NCI-H345 (cell line): Measurements from ENCODE around the gene COA6.

ENCODE experiments used
- DNase-seq: peaks from one replicate; lab custom pipeline; 2025; lab: John Stamatoyannopoulos, UW

Gene COA6, protein sequence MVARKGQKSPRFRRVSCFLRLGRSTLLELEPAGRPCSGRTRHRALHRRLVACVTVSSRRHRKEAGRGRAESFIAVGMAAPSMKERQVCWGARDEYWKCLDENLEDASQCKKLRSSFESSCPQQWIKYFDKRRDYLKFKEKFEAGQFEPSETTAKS

DNA sequence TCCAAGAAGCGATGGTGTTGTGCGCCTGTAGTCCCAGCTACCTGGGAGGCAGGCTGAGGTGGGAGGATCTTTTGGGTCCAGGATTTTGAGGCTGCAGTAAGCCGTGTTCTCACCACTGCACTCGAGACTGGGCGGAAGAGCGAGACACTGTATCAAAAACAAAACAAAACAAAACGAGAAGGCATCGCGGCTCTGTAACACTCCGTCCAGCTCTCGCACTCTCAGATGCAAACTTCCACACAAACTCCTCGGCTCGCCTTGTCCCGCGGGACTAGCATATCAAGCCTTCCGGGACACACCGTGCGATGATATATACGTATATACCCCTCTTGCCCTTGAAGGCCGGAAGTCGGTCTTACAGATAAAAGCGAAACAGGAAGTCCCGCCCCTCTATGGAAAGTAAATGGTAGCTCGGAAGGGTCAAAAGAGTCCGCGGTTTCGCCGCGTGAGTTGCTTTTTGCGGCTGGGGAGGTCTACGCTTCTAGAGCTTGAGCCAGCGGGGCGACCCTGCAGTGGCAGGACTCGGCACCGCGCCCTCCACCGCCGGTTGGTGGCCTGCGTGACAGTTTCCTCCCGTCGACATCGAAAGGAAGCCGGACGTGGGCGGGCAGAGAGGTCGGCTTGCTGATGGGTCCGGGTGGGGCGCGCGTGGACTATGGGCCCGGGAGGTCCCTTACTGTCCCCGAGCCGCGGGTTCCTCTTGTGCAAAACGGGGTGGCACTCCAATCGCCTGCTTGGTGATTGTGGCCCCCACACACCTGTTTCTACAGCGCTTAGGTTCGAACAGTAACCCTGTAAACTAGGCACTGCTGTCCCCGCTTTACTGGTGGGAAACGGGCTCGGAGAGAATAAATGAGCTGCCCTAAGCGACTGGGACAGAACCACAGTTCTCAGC lies at the start of gene COA6:
COA6 (plus strand) TSS at position 393 of the 895 bp plus-strand sequence; CDS start at position 404, 11 bp downstream.
- peak; percentile 95 for DNase-seq

- DNase-seq: no peak
Observed at GRCh38 chr1:234324821-234325220, 48.4 kb upstream of the COA6 start.

DNA sequence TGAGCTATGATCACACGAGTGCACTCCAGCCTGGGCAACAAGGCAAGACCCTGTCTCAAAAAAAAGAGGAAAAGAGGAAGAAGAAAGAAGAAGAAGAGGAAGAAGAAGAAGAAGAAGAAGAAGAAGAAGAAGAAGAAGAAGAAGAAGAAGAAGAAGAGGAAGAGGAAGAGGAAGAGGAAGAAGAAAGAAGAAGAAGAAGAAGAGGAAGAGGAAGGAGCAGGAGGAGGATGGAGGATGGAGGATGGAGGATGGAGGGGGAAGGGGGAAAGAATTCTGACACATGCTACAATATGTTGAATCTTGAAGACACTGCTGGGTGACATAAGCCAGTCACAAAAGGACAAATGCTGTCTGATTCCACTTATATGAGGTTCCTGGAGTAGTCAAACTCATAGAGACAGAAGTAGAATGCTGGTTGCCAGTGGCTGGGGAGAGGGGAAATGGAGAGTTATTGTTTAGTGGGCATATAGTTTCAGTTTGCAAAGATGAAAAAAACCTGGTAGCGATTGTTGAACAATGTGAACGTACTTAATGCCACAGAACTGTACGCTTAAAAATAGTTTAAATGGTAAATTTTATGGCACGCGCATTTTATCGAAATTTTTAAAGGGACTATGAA lies 47.3 kb upstream of the COA6 start:
- no peak for DNase-seq

DNA sequence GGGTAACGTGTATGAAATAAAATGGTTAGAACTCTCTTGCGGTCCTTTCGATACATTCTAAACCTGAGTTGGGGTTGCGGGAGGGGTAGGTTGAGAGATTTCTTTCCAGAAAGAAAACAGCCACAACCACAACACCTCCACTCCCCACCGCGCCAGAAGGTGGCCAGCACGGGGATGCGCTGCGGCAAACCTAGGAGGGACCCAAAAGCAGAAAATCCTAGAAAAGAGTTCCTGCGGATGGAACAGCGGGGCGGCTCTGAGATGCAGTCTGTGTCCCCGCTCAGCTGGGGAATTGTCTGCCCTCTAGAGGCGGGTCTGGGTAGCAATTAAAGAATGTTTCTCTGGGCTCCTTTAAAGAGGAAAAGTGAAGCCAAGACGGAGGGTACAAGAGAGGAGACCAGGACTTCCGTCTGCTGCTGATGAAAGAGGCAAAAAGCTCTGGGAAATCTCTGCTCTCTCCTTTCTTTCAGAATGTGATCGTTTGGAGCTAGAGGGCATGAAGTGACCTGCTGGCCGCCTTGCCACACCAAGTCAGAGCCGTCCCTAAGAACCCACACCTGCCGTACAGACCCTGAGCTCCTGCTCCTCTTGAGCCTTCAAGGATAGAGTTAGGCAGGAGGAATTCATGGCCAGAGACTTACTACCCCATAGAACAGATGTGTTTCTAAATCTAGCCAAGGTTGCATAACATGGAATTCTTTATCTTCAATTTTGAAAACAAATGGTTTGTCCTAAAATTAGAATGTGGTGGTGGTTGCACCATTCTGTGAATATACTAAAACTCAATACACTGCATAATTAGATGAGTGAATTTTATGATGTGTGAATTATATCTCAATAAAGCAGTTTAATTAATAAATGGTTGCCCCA lies 46.5 kb upstream of the COA6 start:
- DNase-seq: peak; percentile 54

DNA sequence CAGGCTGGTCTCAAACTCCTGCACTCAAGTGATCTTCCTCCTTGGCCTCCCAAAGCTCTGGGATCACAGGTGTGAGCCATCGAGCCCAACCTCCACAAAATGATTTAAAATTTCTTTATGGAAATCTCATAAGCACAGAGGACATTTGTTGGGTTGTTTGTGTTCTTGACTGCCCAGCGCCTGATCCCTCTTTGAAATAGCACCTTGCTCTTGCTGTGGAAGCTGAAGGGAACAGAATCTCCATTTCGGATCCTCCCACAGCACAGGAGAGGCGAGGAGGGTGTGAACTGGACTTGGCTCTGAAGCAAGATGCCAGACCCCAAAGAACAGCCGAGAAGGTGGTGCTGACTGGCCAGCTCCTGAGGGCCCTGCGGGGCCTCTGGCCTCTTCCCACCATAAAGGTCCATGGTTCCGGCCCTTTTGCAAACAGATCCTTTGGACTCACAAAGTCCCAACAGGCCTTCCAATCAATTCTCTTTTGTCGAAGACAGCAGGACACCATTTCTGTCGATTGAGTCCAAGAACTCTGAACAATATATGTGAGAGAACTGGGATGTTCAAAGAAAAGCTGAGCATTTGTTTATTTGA lies 45.6 kb upstream of the COA6 start:
- DNase-seq: no peak

GRCh38 chr1:234330843-234331215 lies 42.4 kb upstream of the COA6 start:
- no peak for DNase-seq

- no peak for DNase-seq
Observed at GRCh38 chr1:234331507-234331906, 41.7 kb upstream of the COA6 start.

- peak; percentile 29 for DNase-seq
Observed at GRCh38 chr1:234336359-234336758, 36.9 kb upstream of the COA6 start.

DNA sequence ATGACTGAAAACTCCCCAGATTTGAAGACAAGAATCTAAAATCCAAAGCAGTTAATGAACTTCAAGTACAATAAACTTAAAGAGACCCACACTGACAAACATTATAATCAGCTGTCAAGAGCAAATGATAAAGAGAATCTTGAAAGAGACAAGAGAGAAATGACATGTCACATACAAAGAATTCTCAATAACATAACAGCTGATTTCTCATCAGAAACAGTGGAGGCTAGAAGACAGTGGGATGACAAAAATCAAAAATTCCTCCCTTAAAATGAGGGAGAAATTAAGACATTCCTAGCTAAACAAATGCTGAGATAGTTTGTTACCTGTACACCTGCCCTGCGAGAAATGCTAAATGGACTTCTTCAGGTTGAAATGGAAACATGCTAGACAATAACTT lies 36.0 kb upstream of the COA6 start:
- DNase-seq: no peak

- no peak for DNase-seq
Observed at GRCh38 chr1:234340528-234340927, 32.7 kb upstream of the COA6 start.

DNA sequence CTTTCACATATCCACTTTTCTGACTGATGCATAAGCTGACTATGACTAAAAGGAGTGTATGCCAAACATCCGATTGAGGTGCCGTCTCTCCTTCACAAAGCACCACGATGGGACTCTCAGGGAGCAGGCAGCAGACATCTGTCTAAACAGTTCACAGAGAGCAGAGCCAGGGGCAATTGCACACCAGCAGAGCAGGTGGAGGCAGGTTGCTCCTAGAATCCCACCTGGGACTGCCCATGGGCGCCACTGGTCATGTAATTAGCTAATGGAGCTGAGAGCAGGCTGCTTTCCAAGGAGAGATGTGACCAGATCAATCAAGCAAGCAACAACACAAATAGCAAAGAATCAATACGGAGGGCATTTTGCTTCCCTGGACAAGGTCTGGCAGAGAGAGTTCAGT lies 30.5 kb upstream of the COA6 start:
- peak; percentile 60 for DNase-seq

DNA sequence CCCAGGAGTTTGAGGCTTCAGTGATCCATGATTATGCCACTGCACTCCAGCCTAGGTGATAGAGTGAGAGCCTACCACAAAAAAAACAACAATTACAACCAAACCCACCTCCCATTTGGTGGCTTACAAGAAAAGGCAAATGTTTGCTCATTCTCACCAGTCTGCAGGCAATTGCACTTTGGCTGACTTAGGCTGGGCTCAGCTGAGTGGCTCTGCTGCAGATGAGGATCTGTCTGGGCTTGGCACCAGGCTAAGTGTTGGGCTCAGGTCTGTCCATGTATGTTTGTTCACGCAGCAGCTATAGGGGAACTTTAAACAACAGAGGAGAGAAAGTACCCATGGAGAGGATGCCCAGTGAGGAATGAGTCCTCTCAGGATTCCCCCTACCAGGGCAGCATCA lies 28.0 kb upstream of the COA6 start:
- no peak for DNase-seq

GRCh38 chr1:234348964-234349363 lies 24.3 kb upstream of the COA6 start:
- no peak for DNase-seq

GRCh38 chr1:234355782-234356510 lies 17.3 kb upstream of the COA6 start:
- no peak for DNase-seq

DNA sequence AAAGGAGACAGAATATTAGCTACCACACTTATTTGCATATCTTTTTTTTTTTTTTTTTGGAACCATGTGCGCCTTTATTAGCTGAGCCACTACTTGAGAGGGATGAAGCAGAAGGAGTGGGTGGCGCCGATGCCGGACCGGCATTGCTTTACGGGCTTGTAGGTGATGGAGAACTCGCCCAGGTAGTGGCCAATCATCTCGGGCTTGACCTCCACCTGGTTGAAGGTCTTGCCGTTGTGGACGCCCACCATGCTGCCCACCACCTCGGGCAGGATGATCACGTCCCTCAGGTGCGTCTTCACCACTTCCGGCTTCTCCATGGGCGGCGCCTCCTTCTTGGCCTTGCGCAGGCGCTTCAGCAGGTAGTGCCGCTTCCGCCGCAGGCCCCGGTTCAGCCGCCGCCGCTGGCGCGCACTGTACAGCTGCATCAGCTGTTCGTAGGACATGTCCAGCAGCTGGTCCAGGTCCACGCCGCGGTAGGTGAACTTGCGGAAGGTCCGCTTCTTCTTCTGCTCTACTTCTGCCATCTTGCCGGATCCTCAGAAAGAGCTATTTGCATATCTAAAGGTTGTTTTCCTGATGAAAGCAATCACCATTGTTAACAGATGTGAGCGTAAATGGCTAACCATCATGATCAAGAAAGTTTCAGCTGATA lies 16.5 kb upstream of the COA6 start:
- DNase-seq: peak; percentile 84

DNA sequence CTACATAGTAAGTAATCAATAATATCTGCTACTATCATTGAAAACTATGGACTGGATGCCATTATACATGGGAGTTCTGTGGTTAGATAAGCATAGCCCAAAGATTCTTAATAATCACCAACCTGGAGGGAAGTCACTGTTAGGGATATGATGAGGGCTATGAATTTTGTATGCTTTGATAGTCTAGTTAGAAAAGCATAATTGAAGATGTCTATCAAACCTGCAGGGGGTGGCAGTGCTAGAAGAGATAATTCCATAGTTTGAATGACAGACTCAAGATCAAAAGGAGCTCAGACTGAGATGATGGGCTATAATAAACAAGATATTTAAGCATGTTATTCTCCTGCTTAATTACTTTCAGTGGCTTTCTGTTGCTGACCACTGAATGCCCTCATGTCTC lies 15.4 kb upstream of the COA6 start:
- no peak for DNase-seq

DNA sequence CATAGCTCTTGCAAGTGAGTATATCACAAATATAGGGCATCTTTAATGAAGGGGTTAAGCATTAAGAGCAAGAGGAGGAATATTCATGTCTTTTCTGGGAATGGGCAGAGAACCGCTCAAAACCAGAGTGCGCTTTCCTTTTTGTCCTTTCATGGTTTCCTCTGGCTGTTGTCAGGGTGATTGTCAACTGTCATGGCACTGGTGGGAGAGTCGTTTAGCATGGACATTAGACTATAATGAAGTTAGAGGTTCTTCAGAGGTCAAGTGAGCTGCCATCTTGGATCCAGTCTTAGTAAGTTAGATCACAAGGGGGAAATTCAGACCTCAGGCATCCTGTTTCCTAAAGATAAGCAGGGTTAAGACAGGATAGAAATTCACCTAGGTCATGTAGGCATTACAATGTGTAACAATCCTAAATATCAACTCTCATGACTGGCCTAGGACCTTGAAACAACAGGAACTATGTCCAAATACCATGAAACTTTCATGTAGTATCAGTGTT lies 12.1 kb upstream of the COA6 start:
- no peak for DNase-seq

DNA sequence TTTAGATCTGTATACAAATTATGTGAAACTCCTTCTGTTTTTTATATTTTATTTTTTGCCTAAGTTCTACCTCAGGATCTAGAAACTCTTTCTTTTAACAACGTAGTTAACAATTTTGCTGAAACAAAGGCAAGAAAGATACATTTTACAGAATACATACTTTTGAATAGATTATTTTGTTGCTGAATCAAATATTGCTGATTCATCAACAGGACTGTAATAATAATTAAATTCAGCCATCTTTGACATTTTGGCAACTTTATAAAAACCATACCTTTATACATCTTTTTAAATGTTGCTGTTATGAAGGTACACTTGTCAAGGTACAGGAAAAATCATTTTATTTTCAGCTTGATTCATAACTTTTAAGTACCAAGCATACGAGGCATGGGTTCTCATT lies 10.7 kb upstream of the COA6 start:
- no peak for DNase-seq

DNA sequence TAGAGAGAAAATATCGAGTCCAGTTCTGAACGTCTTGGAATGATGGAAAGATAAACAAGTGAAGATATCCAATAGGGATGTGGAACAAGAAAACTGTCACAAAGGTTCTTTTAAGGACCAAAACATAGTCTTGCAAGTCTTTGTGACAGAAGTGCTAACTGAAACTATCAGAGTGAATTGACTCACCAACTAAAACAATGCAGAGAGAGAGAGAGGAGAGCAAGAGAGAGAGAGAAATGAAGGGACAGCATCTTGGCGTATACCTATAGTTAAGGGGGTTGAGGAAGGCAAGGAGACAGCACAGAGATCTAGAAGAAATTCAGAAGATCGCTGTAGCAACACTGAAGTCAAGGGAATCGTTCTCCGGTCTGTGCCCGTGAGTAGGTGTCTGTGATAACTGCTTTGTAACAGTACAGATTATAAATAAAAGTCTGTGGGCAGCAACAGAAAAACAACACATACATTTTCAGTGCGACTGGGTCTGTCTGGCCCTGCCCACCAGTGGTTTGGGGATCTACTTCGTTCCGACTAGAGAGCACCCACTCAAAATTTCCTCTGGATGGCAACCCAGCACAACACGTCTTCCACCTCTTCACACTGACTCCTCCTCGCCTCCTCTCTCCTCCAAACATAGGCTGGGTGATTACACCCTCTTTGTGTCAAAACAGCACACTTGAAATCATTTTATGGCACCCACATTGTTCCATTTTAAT lies 4.8 kb upstream of the COA6 start:
- DNase-seq: no peak

DNA sequence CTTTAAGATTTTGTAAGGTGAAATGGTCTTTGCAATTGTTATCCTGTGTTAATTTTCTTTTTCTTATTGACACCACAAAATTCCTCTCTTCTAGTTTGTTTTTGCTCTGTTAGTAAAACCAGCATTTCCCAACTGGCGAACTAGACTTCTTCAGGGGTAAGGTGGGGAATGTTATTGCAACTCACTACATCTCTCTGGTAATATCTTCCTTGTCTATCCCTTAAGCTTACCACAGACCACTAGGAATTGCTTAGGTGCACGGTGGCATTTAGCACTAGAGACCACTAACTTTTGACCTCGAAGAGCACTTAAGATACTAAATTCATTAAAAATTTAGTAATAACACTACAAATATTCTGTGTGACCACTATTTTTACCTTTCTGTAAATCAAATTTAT lies 4.2 kb upstream of the COA6 start:
- no peak for DNase-seq
